ENCODE results near the gene CDH4. TPM values are rescaled to one million over a fixed set of nuclear protein-coding genes. Genes with fewer than 3 reads are reported as not detected.

The CDH4 gene
- total and polyA plus RNA-seq, 3 experiments from 2014 or later: 0.22 TPM; not detected in 2

DNA sequence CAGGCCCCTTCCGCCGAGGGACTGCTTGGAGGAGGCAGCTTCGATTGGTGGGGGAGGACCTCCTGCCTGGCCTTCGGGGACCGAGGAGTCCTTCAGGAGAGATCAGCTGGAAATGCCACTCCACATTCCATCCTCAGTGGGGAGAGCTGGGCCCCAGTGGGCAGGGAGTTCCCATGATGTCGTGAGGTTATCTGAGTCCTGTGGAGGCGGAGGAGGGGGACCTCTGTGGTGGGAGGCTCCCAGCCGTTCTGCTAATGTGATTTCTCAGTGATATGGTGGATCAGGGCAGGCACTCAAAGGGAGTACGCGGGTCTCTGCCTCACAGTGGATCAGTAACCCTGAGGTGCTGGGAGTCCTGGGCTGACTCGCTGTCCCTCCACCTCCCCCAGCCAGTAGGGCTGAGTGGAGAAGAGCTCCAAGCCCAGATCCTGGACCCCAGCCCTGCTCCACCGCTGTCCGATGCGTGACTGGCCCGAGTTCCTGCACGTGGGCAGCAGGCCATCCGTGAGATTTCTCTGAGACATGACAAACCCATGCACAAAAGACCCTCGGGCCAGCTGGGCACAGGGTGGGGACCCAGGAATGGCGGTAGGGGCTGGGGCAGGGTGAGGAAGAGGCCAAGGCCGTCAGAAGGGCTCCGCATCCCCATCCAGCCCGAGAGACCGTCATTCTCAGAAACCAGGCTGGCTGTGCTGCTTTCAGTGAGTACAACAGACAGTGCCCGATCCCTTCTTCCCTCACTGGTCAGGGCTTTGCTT lies 617.9 kb downstream of the CDH4 start:
- DNase-seq: no peak
- Mint-ChIP-seq H3K9me3 (peaks cover 4 to 10% (median 8%) of the 10 kb centered on the region in 5 donors), H3K4me3 (no peak overlapping the region), H3K27me3 (peaks cover 0 to 6% of the 10 kb centered on the region in 2 donors), H3K27ac (no peak overlapping the region), H3K4me1 (no peaks in the 10 kb centered on the region), H3K36me3 (no peaks in the 10 kb centered on the region)
- POLR2A ChIA-PET: no interaction called here
- no peaks in the 10 kb centered on the region for H3K27me3 ChIP-seq (ENCODE audit: insufficient read depth, low read length, poor library complexity, severe bottlenecking)
- H3K4me1 ChIP-seq (ENCODE audit: insufficient read depth, low read length): no peaks in the 10 kb centered on the region
- CTCF ChIA-PET: no interaction called here
- H3K27ac ChIP-seq (ENCODE audit: low read depth, low read length): no peak overlapping the region
- H3K9me3 ChIP-seq (ENCODE audit: low read length): no peaks in the 10 kb centered on the region
- H3K36me3 ChIP-seq (ENCODE audit: insufficient read depth, low read length): no peaks in the 10 kb centered on the region
- H3K4me3 ChIP-seq (ENCODE audit: low read length): no peak overlapping the region

GRCh38 chr20:61871160-61871559 lies 619.1 kb downstream of the CDH4 start:
- Histone ChIP-seq H3K9me3 (ENCODE audit: low read length) (no peaks in the 10 kb centered on the region), H3K4me3 (ENCODE audit: low read length) (no peak overlapping the region), H3K4me1 (ENCODE audit: insufficient read depth, low read length) (no peaks in the 10 kb centered on the region), H3K27ac (ENCODE audit: low read depth, low read length) (no peak overlapping the region), H3K27me3 (ENCODE audit: insufficient read depth, low read length, poor library complexity, severe bottlenecking) (no peaks in the 10 kb centered on the region), H3K36me3 (ENCODE audit: insufficient read depth, low read length) (no peaks in the 10 kb centered on the region)
- peaks cover 0 to 6% of the 10 kb centered on the region in 2 donors for H3K27me3 Mint-ChIP-seq
- no peak overlapping the region for H3K27ac Mint-ChIP-seq
- ChIA-PET POLR2A (no interaction called here), CTCF (no interaction called here)
- H3K4me1 Mint-ChIP-seq: no peaks in the 10 kb centered on the region
- H3K36me3 Mint-ChIP-seq: no peaks in the 10 kb centered on the region
- H3K4me3 Mint-ChIP-seq: no peak overlapping the region
- no peak for DNase-seq
- H3K9me3 Mint-ChIP-seq: peaks cover 0 to 4% (median 0%) of the 10 kb centered on the region in 5 donors

- H3K27me3 Mint-ChIP-seq: peaks cover 0 to 6% of the 10 kb centered on the region in 2 donors
- Histone ChIP-seq H3K27me3 (ENCODE audit: insufficient read depth, low read length, poor library complexity, severe bottlenecking) (no peaks in the 10 kb centered on the region), H3K4me3 (ENCODE audit: low read length) (no peak overlapping the region), H3K36me3 (ENCODE audit: insufficient read depth, low read length) (no peaks in the 10 kb centered on the region), H3K27ac (ENCODE audit: low read depth, low read length) (no peak overlapping the region), H3K9me3 (ENCODE audit: low read length) (no peaks in the 10 kb centered on the region), H3K4me1 (ENCODE audit: insufficient read depth, low read length) (no peaks in the 10 kb centered on the region)
- CTCF ChIA-PET: no interaction called here
- no peak for DNase-seq
- no peaks in the 10 kb centered on the region for H3K36me3 Mint-ChIP-seq
- no peaks in the 10 kb centered on the region for H3K4me1 Mint-ChIP-seq
- no peak overlapping the region for H3K4me3 Mint-ChIP-seq
- H3K9me3 Mint-ChIP-seq: no peaks in the 10 kb centered on the region
- H3K27ac Mint-ChIP-seq: no peak overlapping the region
- POLR2A ChIA-PET: no interaction called here
Measured at GRCh38 chr20:61871913-61872312, 619.9 kb downstream of the CDH4 start.

DNA sequence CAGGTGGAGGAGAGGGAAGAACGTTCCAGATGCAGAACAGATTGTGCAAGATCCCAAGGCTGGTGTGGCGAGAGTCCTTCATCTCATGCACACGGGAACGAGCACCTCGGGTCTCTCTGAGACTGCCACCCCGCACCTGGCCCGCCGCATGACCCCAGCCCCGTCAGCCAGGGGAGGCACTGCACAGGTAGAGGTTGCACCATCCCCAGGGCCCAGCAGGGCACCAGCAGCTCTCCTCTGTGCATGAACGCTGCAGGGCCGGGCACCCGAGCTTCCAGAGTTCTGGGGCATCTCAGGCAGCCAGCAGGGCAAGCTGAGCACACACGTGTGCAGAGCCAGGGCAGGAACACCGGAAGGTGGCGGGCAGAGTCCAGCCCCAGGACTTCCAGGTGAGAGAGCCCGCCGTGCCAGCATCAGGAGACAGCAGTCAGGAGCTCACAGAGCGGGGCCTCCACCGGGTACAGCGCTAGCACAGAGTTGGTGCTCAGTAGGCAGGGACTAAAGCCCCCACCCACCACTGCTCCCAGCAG lies 620.4 kb downstream of the CDH4 start:
- no peak for DNase-seq
- no peak overlapping the region for H3K27ac Mint-ChIP-seq
- Histone ChIP-seq H3K4me3 (ENCODE audit: low read length) (no peak overlapping the region), H3K27ac (ENCODE audit: low read depth, low read length) (no peak overlapping the region), H3K4me1 (ENCODE audit: insufficient read depth, low read length) (no peaks in the 10 kb centered on the region), H3K36me3 (ENCODE audit: insufficient read depth, low read length) (no peaks in the 10 kb centered on the region), H3K9me3 (ENCODE audit: low read length) (no peaks in the 10 kb centered on the region), H3K27me3 (ENCODE audit: insufficient read depth, low read length, poor library complexity, severe bottlenecking) (no peaks in the 10 kb centered on the region)
- ChIA-PET POLR2A (no interaction called here), CTCF (no interaction called here)
- H3K27me3 Mint-ChIP-seq: peaks cover 0 to 3% of the 10 kb centered on the region in 2 donors
- H3K9me3 Mint-ChIP-seq: no peaks in the 10 kb centered on the region
- H3K4me3 Mint-ChIP-seq: no peak overlapping the region
- H3K4me1 Mint-ChIP-seq: no peaks in the 10 kb centered on the region
- no peaks in the 10 kb centered on the region for H3K36me3 Mint-ChIP-seq

DNA sequence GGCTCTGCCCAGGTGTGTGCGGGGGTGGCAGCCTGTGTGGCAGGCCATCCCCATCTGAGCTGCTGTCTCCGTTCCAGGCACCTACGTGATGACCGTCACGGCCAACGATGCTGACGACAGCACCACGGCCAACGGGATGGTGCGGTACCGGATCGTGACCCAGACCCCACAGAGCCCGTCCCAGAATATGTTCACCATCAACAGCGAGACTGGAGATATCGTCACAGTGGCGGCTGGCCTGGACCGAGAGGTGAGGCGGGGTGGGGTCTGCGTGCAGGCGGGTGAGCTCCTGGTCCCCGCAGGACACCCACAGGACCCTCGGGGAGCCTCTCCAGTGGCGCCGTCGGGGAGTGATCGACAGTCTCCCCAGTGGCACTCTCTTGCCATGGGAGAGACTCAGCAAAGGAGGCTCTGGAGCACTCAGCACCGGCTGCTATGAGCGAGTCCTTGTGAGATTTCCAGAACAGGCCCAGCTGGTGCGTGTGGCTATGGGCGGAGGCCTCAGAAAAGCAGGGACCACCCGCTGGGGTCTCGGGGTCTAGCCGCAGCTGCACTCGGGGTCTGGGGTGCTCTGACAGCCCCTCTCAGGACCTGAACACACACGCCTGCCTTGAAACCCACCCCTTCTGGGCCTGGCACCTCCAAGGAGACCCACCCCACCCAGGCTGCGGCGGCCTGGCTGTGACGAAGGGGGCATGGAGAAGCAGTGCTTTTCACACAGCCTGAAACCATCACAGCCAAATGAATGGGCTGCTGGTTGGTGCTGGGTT lies 621.8 kb downstream of the CDH4 start:
- no peaks in the 10 kb centered on the region for H3K36me3 Mint-ChIP-seq
- H3K27me3 Mint-ChIP-seq: peaks cover 0 to 3% of the 10 kb centered on the region in 2 donors
- H3K27ac Mint-ChIP-seq: no peak overlapping the region
- Histone ChIP-seq H3K27me3 (ENCODE audit: insufficient read depth, low read length, poor library complexity, severe bottlenecking) (no peaks in the 10 kb centered on the region), H3K4me3 (ENCODE audit: low read length) (no peak overlapping the region), H3K27ac (ENCODE audit: low read depth, low read length) (no peak overlapping the region), H3K4me1 (ENCODE audit: insufficient read depth, low read length) (no peaks in the 10 kb centered on the region), H3K36me3 (ENCODE audit: insufficient read depth, low read length) (no peaks in the 10 kb centered on the region), H3K9me3 (ENCODE audit: low read length) (no peaks in the 10 kb centered on the region)
- no peaks in the 10 kb centered on the region for H3K4me1 Mint-ChIP-seq
- H3K9me3 Mint-ChIP-seq: no peaks in the 10 kb centered on the region
- no peak for DNase-seq
- CTCF ChIA-PET: no interaction called here
- no peak overlapping the region for H3K4me3 Mint-ChIP-seq
- POLR2A ChIA-PET: no interaction called here

DNA sequence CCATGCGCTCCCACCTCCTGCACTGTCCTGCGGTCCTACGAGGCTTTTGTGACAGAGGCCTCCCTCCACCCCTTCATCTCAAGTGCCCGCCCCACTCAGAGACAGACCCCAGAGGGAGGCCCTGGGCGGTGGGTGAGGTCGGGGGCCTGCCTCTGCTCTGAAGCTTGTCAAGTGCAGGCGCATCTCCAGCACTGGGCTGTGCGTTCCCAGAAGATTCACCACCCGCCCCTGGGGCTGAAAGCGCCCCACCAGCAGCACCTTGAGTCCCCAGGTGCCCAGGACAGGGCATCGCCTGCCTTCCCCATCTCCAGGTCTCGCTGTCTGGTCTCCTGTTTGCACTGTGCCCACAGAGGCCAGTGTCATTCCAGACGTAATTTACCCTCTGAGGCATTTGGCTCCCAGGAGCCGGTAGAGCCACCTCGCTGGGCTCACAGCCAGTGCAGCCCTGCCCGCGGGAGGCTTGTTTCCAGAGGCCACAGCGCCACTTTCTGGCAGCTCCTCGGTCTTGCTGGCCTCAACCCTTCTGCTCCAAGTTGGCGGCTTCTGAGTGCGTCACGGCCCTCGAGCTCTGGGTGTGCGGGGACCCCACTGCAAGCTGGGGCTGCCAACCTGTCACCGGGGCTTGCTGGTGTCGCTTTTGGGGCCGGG lies 622.5 kb downstream of the CDH4 start:
- H3K9me3 Mint-ChIP-seq: no peaks in the 10 kb centered on the region
- H3K27ac Mint-ChIP-seq: no peak overlapping the region
- Histone ChIP-seq H3K27me3 (ENCODE audit: insufficient read depth, low read length, poor library complexity, severe bottlenecking) (no peaks in the 10 kb centered on the region), H3K4me3 (ENCODE audit: low read length) (no peak overlapping the region), H3K27ac (ENCODE audit: low read depth, low read length) (no peak overlapping the region), H3K4me1 (ENCODE audit: insufficient read depth, low read length) (no peaks in the 10 kb centered on the region), H3K9me3 (ENCODE audit: low read length) (no peaks in the 10 kb centered on the region), H3K36me3 (ENCODE audit: insufficient read depth, low read length) (no peaks in the 10 kb centered on the region)
- H3K27me3 Mint-ChIP-seq: peaks cover 0 to 3% of the 10 kb centered on the region in 2 donors
- H3K36me3 Mint-ChIP-seq: no peaks in the 10 kb centered on the region
- DNase-seq: no peak
- no peak overlapping the region for H3K4me3 Mint-ChIP-seq
- POLR2A ChIA-PET: no interaction called here
- H3K4me1 Mint-ChIP-seq: no peaks in the 10 kb centered on the region
- CTCF ChIA-PET: no interaction called here

- no peaks in the 10 kb centered on the region for H3K4me1 Mint-ChIP-seq
- Histone ChIP-seq H3K27me3 (ENCODE audit: insufficient read depth, low read length, poor library complexity, severe bottlenecking) (no peaks in the 10 kb centered on the region), H3K4me3 (ENCODE audit: low read length) (no peak overlapping the region), H3K27ac (ENCODE audit: low read depth, low read length) (no peak overlapping the region), H3K9me3 (ENCODE audit: low read length) (no peaks in the 10 kb centered on the region), H3K4me1 (ENCODE audit: insufficient read depth, low read length) (no peaks in the 10 kb centered on the region), H3K36me3 (ENCODE audit: insufficient read depth, low read length) (no peaks in the 10 kb centered on the region)
- peaks cover 0 to 3% of the 10 kb centered on the region in 2 donors for H3K27me3 Mint-ChIP-seq
- CTCF ChIA-PET: no interaction called here
- H3K36me3 Mint-ChIP-seq: no peaks in the 10 kb centered on the region
- H3K27ac Mint-ChIP-seq: no peak overlapping the region
- no peak overlapping the region for H3K4me3 Mint-ChIP-seq
- POLR2A ChIA-PET: no interaction called here
- no peak for DNase-seq
- no peaks in the 10 kb centered on the region for H3K9me3 Mint-ChIP-seq
Measured at GRCh38 chr20:61875221-61875885, 623.3 kb downstream of the CDH4 start.

GRCh38 chr20:61875996-61876395 lies 623.9 kb downstream of the CDH4 start:
- H3K27ac ChIP-seq (ENCODE audit: low read depth, low read length): no peak overlapping the region
- H3K36me3 ChIP-seq (ENCODE audit: insufficient read depth, low read length): no peaks in the 10 kb centered on the region
- POLR2A ChIA-PET: no interaction called here
- CTCF ChIA-PET: no interaction called here
- no peak overlapping the region for H3K4me3 Mint-ChIP-seq
- H3K4me1 Mint-ChIP-seq: no peaks in the 10 kb centered on the region
- H3K27ac Mint-ChIP-seq: no peak overlapping the region
- H3K4me3 ChIP-seq (ENCODE audit: low read length): no peak overlapping the region
- H3K36me3 Mint-ChIP-seq: no peaks in the 10 kb centered on the region
- H3K9me3 ChIP-seq (ENCODE audit: low read length): no peaks in the 10 kb centered on the region
- no peaks in the 10 kb centered on the region for H3K9me3 Mint-ChIP-seq
- peaks cover 0 to 3% of the 10 kb centered on the region in 2 donors for H3K27me3 Mint-ChIP-seq
- H3K4me1 ChIP-seq (ENCODE audit: insufficient read depth, low read length): no peaks in the 10 kb centered on the region
- H3K27me3 ChIP-seq (ENCODE audit: insufficient read depth, low read length, poor library complexity, severe bottlenecking): no peaks in the 10 kb centered on the region
- no peak for DNase-seq
